Measurements from ENCODE around the gene ADARB2.

The ADARB2 gene

DNA sequence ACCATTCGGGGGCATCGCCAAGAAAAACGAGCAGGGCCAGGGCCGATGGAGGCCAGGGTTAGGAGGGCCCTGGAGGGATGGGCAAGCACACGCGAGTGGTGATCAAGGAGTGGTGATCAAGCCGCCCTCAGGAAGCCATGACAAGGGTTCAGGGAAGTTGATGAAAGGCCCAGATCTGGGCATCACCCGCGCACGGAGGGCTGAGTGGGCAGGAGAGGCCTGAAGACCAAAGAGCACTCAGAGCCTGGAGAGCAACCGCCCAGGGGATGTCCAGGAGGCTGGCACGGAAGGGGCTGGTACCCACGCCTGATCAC lies 566.5 kb downstream of the ADARB2 start:
- Histone ChIP-seq H4K20me1 (ENCODE audit: insufficient read depth) (no peaks in the 10 kb centered on the region), H3K36me3 (ENCODE audit: insufficient read depth) (no peaks in the 10 kb centered on the region), H3K4me2 (no peak overlapping the region), H3K79me2 (ENCODE audit: insufficient read depth, low read depth) (no peaks in the 10 kb centered on the region), H3K4me3 (IDR thresholded peaks at IDR 0.05; ENCODE audit: insufficient read depth, low read depth, low read length) (no peak overlapping the region), H3K27me3 (ENCODE audit: insufficient read depth, low read depth) (no peaks in the 10 kb centered on the region), H2AFZ (ENCODE audit: low read depth) (no peak overlapping the region), H3K9ac (no peak overlapping the region), H3K4me1 (ENCODE audit: low read depth, poor library complexity, severe bottlenecking) (no peaks in the 10 kb centered on the region), H3K27ac (no peak overlapping the region)
- TF ChIP-seq, protein P1, sequence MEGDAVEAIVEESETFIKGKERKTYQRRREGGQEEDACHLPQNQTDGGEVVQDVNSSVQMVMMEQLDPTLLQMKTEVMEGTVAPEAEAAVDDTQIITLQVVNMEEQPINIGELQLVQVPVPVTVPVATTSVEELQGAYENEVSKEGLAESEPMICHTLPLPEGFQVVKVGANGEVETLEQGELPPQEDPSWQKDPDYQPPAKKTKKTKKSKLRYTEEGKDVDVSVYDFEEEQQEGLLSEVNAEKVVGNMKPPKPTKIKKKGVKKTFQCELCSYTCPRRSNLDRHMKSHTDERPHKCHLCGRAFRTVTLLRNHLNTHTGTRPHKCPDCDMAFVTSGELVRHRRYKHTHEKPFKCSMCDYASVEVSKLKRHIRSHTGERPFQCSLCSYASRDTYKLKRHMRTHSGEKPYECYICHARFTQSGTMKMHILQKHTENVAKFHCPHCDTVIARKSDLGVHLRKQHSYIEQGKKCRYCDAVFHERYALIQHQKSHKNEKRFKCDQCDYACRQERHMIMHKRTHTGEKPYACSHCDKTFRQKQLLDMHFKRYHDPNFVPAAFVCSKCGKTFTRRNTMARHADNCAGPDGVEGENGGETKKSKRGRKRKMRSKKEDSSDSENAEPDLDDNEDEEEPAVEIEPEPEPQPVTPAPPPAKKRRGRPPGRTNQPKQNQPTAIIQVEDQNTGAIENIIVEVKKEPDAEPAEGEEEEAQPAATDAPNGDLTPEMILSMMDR (conservative IDR thresholded peaks at IDR 0.05; ENCODE audit: low read depth, low read length) = no peak

- Histone ChIP-seq H3K4me2 (no peak overlapping the region), H2AFZ (ENCODE audit: low read depth) (no peak overlapping the region), H3K36me3 (ENCODE audit: insufficient read depth) (no peaks in the 10 kb centered on the region), H3K79me2 (ENCODE audit: insufficient read depth, low read depth) (no peaks in the 10 kb centered on the region), H3K27me3 (ENCODE audit: insufficient read depth, low read depth) (no peaks in the 10 kb centered on the region), H3K27ac (no peak overlapping the region), H3K9ac (no peak overlapping the region), H3K4me3 (IDR thresholded peaks at IDR 0.05; ENCODE audit: insufficient read depth, low read depth, low read length) (no peak overlapping the region), H3K4me1 (ENCODE audit: low read depth, poor library complexity, severe bottlenecking) (no peaks in the 10 kb centered on the region), H4K20me1 (ENCODE audit: insufficient read depth) (no peaks in the 10 kb centered on the region)
- TF ChIP-seq, protein P1 (conservative IDR thresholded peaks at IDR 0.05; ENCODE audit: low read depth, low read length) = no peak
These were observed 567.1 kb downstream of the ADARB2 start for GRCh38 chr10:1169981-1170866.

GRCh38 chr10:1169186-1169885 lies 568.0 kb downstream of the ADARB2 start:
- no peaks in the 10 kb centered on the region for H3K27me3 ChIP-seq (ENCODE audit: insufficient read depth, low read depth)
- H3K36me3 ChIP-seq (ENCODE audit: insufficient read depth) = no peaks in the 10 kb centered on the region
- no peaks in the 10 kb centered on the region for H3K4me1 ChIP-seq (ENCODE audit: low read depth, poor library complexity, severe bottlenecking)
- no peaks in the 10 kb centered on the region for H3K79me2 ChIP-seq (ENCODE audit: insufficient read depth, low read depth)
- no peak overlapping the region for H2AFZ ChIP-seq (ENCODE audit: low read depth)
- H4K20me1 ChIP-seq (ENCODE audit: insufficient read depth) = no peaks in the 10 kb centered on the region
- H3K4me2 ChIP-seq = no peak overlapping the region
- no peak overlapping the region for H3K27ac ChIP-seq
- TF ChIP-seq, protein P1 (conservative IDR thresholded peaks at IDR 0.05; ENCODE audit: low read depth, low read length) = no peak
- H3K4me3 ChIP-seq (IDR thresholded peaks at IDR 0.05; ENCODE audit: insufficient read depth, low read depth, low read length) = no peak overlapping the region
- no peak overlapping the region for H3K9ac ChIP-seq

GRCh38 chr10:1168763-1169162 lies 568.6 kb downstream of the ADARB2 start:
- H3K79me2 ChIP-seq (ENCODE audit: insufficient read depth, low read depth) = no peaks in the 10 kb centered on the region
- no peak overlapping the region for H3K27ac ChIP-seq
- no peak overlapping the region for H3K4me3 ChIP-seq (IDR thresholded peaks at IDR 0.05; ENCODE audit: insufficient read depth, low read depth, low read length)
- no peak overlapping the region for H3K4me2 ChIP-seq
- H3K4me1 ChIP-seq (ENCODE audit: low read depth, poor library complexity, severe bottlenecking) = no peaks in the 10 kb centered on the region
- no peaks in the 10 kb centered on the region for H4K20me1 ChIP-seq (ENCODE audit: insufficient read depth)
- H3K27me3 ChIP-seq (ENCODE audit: insufficient read depth, low read depth) = no peaks in the 10 kb centered on the region
- no peak overlapping the region for H2AFZ ChIP-seq (ENCODE audit: low read depth)
- no peaks in the 10 kb centered on the region for H3K36me3 ChIP-seq (ENCODE audit: insufficient read depth)
- no peak overlapping the region for H3K9ac ChIP-seq
- TF ChIP-seq, protein P1 (conservative IDR thresholded peaks at IDR 0.05; ENCODE audit: low read depth, low read length) = no peak
